NCI-H1048 (cell line): Measurements from ENCODE around the gene MYO3A.
"Not testable (repeated sequence)": the region's sequence is repeated elsewhere in the genome, so short reads cannot be mapped to it uniquely, and the experiment has no call there.

Source experiments
- DNase-seq: peaks from one replicate; lab custom pipeline; 2025; lab: John Stamatoyannopoulos, UW

MYO3A gene

GRCh38 chr10:26081459-26081858 lies 147.4 kb downstream of the MYO3A start:
- no peak for DNase-seq

- no peak for DNase-seq
Measured at GRCh38 chr10:26085549-26085948, 151.5 kb downstream of the MYO3A start.

GRCh38 chr10:26087666-26088065 lies 153.6 kb downstream of the MYO3A start:
- no peak for DNase-seq

GRCh38 chr10:26090026-26090425 lies 156.0 kb downstream of the MYO3A start:
- no peak for DNase-seq

GRCh38 chr10:26090762-26091161 lies 156.7 kb downstream of the MYO3A start:
- DNase-seq, result no peak

- DNase-seq, result no peak
Measured at GRCh38 chr10:26093229-26093628, 159.2 kb downstream of the MYO3A start.

- DNase-seq, result no peak
Measured at GRCh38 chr10:26095781-26096180, 161.8 kb downstream of the MYO3A start.

- DNase-seq, result not testable (repeated sequence)
Measured at GRCh38 chr10:26097549-26097948, 163.5 kb downstream of the MYO3A start.

GRCh38 chr10:26112532-26112931 lies 178.5 kb downstream of the MYO3A start:
- DNase-seq, result no peak

- no peak for DNase-seq
Measured at GRCh38 chr10:26138613-26139012, 204.6 kb downstream of the MYO3A start.

GRCh38 chr10:26156019-26156418 lies 222.0 kb downstream of the MYO3A start:
- DNase-seq, result no peak

GRCh38 chr10:26157734-26158133 lies 223.7 kb downstream of the MYO3A start:
- DNase-seq, result no peak

- DNase-seq, result no peak
Measured at GRCh38 chr10:26169466-26169865, 235.4 kb downstream of the MYO3A start.

GRCh38 chr10:26172131-26172530 lies 238.1 kb downstream of the MYO3A start:
- DNase-seq, result no peak

- DNase-seq, result no peak
Measured at GRCh38 chr10:26173837-26174236, 239.8 kb downstream of the MYO3A start.

- no peak for DNase-seq
Measured at GRCh38 chr10:26177341-26177740, 243.3 kb downstream of the MYO3A start.

GRCh38 chr10:26194275-26194674 lies 260.2 kb downstream of the MYO3A start:
- no peak for DNase-seq

- no peak for DNase-seq
Measured at GRCh38 chr10:26197248-26197647, 263.2 kb downstream of the MYO3A start.

- DNase-seq, result no peak
Measured at GRCh38 chr10:26198119-26198518, 264.1 kb downstream of the MYO3A start.

- no peak for DNase-seq
Measured at GRCh38 chr10:26199841-26200240, 265.8 kb downstream of the MYO3A start.

GRCh38 chr10:26205223-26205622 lies 271.2 kb downstream of the MYO3A start:
- no peak for DNase-seq

- no peak for DNase-seq
Measured at GRCh38 chr10:26211781-26212444, 277.9 kb downstream of the MYO3A start.

GRCh38 chr10:26212511-26212910 lies 278.5 kb downstream of the MYO3A start:
- DNase-seq, result no peak

GRCh38 chr10:26213157-26213800 lies 279.2 kb downstream of the MYO3A start:
- DNase-seq, result no peak
